ENCODE data around the gene CYTIP.

DNA sequence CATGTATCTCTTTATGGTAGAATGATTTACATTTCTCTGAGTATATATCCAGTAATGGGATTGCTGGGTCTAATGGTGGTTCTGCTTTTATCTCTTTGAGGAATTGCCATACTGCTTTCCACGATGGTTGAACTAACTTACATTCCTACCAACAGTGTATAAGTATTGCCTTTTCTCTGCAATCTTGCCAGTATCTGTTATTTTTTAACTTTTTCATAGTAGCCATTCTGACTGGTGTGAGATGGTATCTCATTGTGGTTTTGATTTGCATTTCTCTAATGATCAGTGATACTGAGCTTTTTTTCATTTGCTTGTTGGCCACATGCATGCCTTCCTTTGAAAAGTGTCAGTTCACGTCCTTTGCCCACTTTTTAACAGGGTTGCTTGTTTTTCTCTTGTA, 55.1 kb downstream of the CYTIP start:
- TF ChIP-seq, protein P1, sequence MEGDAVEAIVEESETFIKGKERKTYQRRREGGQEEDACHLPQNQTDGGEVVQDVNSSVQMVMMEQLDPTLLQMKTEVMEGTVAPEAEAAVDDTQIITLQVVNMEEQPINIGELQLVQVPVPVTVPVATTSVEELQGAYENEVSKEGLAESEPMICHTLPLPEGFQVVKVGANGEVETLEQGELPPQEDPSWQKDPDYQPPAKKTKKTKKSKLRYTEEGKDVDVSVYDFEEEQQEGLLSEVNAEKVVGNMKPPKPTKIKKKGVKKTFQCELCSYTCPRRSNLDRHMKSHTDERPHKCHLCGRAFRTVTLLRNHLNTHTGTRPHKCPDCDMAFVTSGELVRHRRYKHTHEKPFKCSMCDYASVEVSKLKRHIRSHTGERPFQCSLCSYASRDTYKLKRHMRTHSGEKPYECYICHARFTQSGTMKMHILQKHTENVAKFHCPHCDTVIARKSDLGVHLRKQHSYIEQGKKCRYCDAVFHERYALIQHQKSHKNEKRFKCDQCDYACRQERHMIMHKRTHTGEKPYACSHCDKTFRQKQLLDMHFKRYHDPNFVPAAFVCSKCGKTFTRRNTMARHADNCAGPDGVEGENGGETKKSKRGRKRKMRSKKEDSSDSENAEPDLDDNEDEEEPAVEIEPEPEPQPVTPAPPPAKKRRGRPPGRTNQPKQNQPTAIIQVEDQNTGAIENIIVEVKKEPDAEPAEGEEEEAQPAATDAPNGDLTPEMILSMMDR (IDR thresholded peaks at IDR 0.05) = no peak
- TF ChIP-seq ETV6 (CRISPR knock-in tag; IDR thresholded peaks at IDR 0.05) (no peak), CBFB (CRISPR knock-in tag; IDR thresholded peaks at IDR 0.05; ENCODE audit: low read depth) (no peak), CREB1 (CRISPR knock-in tag; IDR thresholded peaks at IDR 0.05) (no peak), NR3C1 (CRISPR knock-in tag; conservative IDR thresholded peaks at IDR 0.05; ENCODE audit: low read depth) (no peak), ZNF416 (CRISPR knock-in tag; IDR thresholded peaks at IDR 0.05) (no peak), ZNF396 (CRISPR knock-in tag; IDR thresholded peaks at IDR 0.05; ENCODE audit: borderline replicate concordance) (no peak), SP1 (CRISPR knock-in tag; conservative IDR thresholded peaks at IDR 0.05) (no peak), TCF7 (CRISPR knock-in tag; IDR thresholded peaks at IDR 0.05; ENCODE audit: low read depth) (no peak)
- TF ChIP-seq, protein P2, sequence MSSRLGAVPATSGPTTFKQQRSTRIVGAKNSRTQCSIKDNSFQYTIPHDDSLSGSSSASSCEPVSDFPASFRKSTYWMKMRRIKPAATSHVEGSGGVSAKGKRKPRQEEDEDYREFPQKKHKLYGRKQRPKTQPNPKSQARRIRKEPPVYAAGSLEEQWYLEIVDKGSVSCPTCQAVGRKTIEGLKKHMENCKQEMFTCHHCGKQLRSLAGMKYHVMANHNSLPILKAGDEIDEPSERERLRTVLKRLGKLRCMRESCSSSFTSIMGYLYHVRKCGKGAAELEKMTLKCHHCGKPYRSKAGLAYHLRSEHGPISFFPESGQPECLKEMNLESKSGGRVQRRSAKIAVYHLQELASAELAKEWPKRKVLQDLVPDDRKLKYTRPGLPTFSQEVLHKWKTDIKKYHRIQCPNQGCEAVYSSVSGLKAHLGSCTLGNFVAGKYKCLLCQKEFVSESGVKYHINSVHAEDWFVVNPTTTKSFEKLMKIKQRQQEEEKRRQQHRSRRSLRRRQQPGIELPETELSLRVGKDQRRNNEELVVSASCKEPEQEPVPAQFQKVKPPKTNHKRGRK (CRISPR knock-in tag; IDR thresholded peaks at IDR 0.05; ENCODE audit: borderline replicate concordance) = no peak
- TF ChIP-seq, protein P3, sequence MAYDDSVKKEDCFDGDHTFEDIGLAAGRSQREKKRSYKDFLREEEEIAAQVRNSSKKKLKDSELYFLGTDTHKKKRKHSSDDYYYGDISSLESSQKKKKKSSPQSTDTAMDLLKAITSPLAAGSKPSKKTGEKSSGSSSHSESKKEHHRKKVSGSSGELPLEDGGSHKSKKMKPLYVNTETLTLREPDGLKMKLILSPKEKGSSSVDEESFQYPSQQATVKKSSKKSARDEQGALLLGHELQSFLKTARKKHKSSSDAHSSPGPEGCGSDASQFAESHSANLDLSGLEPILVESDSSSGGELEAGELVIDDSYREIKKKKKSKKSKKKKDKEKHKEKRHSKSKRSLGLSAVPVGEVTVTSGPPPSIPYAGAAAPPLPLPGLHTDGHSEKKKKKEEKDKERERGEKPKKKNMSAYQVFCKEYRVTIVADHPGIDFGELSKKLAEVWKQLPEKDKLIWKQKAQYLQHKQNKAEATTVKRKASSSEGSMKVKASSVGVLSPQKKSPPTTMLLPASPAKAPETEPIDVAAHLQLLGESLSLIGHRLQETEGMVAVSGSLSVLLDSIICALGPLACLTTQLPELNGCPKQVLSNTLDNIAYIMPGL (CRISPR knock-in tag; IDR thresholded peaks at IDR 0.05) = no peak
- TF ChIP-seq, protein P4, sequence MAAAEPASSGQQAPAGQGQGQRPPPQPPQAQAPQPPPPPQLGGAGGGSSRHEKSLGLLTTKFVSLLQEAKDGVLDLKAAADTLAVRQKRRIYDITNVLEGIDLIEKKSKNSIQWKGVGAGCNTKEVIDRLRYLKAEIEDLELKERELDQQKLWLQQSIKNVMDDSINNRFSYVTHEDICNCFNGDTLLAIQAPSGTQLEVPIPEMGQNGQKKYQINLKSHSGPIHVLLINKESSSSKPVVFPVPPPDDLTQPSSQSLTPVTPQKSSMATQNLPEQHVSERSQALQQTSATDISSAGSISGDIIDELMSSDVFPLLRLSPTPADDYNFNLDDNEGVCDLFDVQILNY (CRISPR knock-in tag; IDR thresholded peaks at IDR 0.05) = no peak
- TF ChIP-seq, protein P5, sequence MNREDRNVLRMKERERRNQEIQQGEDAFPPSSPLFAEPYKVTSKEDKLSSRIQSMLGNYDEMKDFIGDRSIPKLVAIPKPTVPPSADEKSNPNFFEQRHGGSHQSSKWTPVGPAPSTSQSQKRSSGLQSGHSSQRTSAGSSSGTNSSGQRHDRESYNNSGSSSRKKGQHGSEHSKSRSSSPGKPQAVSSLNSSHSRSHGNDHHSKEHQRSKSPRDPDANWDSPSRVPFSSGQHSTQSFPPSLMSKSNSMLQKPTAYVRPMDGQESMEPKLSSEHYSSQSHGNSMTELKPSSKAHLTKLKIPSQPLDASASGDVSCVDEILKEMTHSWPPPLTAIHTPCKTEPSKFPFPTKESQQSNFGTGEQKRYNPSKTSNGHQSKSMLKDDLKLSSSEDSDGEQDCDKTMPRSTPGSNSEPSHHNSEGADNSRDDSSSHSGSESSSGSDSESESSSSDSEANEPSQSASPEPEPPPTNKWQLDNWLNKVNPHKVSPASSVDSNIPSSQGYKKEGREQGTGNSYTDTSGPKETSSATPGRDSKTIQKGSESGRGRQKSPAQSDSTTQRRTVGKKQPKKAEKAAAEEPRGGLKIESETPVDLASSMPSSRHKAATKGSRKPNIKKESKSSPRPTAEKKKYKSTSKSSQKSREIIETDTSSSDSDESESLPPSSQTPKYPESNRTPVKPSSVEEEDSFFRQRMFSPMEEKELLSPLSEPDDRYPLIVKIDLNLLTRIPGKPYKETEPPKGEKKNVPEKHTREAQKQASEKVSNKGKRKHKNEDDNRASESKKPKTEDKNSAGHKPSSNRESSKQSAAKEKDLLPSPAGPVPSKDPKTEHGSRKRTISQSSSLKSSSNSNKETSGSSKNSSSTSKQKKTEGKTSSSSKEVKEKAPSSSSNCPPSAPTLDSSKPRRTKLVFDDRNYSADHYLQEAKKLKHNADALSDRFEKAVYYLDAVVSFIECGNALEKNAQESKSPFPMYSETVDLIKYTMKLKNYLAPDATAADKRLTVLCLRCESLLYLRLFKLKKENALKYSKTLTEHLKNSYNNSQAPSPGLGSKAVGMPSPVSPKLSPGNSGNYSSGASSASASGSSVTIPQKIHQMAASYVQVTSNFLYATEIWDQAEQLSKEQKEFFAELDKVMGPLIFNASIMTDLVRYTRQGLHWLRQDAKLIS (CRISPR knock-in tag; IDR thresholded peaks at IDR 0.05; ENCODE audit: borderline replicate concordance) = no peak
- TF ChIP-seq, protein P6, sequence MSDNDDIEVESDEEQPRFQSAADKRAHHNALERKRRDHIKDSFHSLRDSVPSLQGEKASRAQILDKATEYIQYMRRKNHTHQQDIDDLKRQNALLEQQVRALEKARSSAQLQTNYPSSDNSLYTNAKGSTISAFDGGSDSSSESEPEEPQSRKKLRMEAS (CRISPR knock-in tag; IDR thresholded peaks at IDR 0.05) = no peak
